Measurements from ENCODE around the gene DLGAP1.

Gene DLGAP1

DNA sequence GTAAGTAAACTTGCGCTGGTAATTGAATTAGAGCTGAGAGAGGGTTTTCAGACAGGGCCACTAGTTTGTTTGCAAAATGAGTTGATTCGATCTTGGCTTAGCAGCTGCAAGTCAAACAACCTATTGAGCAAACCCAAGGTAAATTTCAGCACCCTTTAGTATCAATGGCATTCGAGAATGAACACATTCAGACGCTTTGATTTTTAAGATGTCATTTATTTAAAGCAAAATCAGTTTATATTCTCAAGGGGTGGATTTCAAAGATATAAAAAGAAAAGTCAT lies 960.9 kb downstream of the DLGAP1 start:
- no peak overlapping the region for H3K4me3 ChIP-seq (ENCODE audit: low read depth, low read length)
- no peak for DNase-seq (ENCODE audit: low read depth)
- TF ChIP-seq POLR2A (IDR thresholded peaks at IDR 0.05; ENCODE audit: extremely low read depth, insufficient read length) = no peak
- no peak for TF ChIP-seq MYC (IDR thresholded peaks at IDR 0.05; ENCODE audit: low read depth, low read length)
- TF ChIP-seq MAX (IDR thresholded peaks at IDR 0.05; ENCODE audit: low read depth, low read length) = no peak
- no peak for TF ChIP-seq CTCF (IDR thresholded peaks at IDR 0.05; ENCODE audit: low read depth, low read length)

GRCh38 chr18:3493501-3494244 lies 961.4 kb downstream of the DLGAP1 start:
- peak overlapping the region; percentile 58 for H3K4me3 ChIP-seq (ENCODE audit: low read depth, low read length)
- DNase-seq (ENCODE audit: low read depth) = peak; percentile 45
- peak; percentile 39 for TF ChIP-seq POLR2A (IDR thresholded peaks at IDR 0.05; ENCODE audit: extremely low read depth, insufficient read length)
- TF ChIP-seq CTCF (IDR thresholded peaks at IDR 0.05; ENCODE audit: low read depth, low read length) = no peak

DNA sequence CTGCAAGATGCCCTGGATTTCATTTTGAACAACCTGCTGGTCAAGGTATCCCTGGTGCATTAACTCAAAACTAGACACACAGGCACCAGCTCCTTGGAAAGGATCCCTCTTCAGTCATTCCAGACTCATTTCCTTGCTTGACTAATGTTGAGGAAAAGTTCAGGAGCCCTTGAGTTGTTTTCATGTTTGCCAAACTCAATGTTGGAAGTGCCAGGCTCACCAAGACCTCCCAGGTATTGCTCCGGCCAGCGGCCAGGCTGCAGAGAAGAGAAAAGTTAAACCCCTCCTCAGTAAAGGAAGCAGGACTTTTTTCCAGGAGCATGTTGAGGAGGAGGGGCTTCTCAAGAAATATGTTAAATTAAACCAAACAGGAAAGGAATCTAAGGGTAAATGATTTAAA lies 962.4 kb downstream of the DLGAP1 start:
- H3K4me3 ChIP-seq (ENCODE audit: low read depth, low read length) = no peak overlapping the region
- no peak for DNase-seq (ENCODE audit: low read depth)
- no peak for TF ChIP-seq CTCF (IDR thresholded peaks at IDR 0.05; ENCODE audit: low read depth, low read length)
- TF ChIP-seq MAX (IDR thresholded peaks at IDR 0.05; ENCODE audit: low read depth, low read length) = no peak
- TF ChIP-seq POLR2A (IDR thresholded peaks at IDR 0.05; ENCODE audit: extremely low read depth, insufficient read length) = no peak
- no peak for TF ChIP-seq MYC (IDR thresholded peaks at IDR 0.05; ENCODE audit: low read depth, low read length)

GRCh38 chr18:3491981-3492555 lies 963.0 kb downstream of the DLGAP1 start:
- no peak overlapping the region for H3K4me3 ChIP-seq (ENCODE audit: low read depth, low read length)
- TF ChIP-seq CTCF (IDR thresholded peaks at IDR 0.05; ENCODE audit: low read depth, low read length) (no peak), POLR2A (IDR thresholded peaks at IDR 0.05; ENCODE audit: extremely low read depth, insufficient read length) (no peak)
- DNase-seq (ENCODE audit: low read depth) = no peak

DNA sequence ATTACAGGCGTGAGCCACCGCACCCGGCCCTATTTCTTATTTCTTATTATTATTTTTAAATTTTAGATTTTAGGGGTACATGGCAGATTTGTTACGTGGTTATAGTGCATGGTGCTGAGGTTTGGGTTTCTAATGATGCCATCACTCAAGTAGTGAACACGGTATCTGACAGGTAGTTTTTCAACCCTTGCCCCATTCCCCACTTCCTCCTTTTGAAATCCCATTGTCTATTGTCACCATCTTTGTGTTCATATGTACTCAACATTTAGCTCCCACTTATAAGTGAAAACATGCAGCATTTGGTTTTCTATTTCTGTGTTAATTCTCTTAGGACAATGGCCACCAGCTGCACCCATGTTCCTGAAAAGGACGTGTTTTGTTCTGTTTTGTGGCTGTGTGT lies 965.6 kb downstream of the DLGAP1 start:
- no peak for TF ChIP-seq MAX (IDR thresholded peaks at IDR 0.05; ENCODE audit: low read depth, low read length)
- no peak for TF ChIP-seq MYC (IDR thresholded peaks at IDR 0.05; ENCODE audit: low read depth, low read length)
- no peak for TF ChIP-seq CTCF (IDR thresholded peaks at IDR 0.05; ENCODE audit: low read depth, low read length)
- TF ChIP-seq POLR2A (IDR thresholded peaks at IDR 0.05; ENCODE audit: extremely low read depth, insufficient read length) = no peak
- no peak for DNase-seq (ENCODE audit: low read depth)
- no peak overlapping the region for H3K4me3 ChIP-seq (ENCODE audit: low read depth, low read length)

GRCh38 chr18:3486512-3486911 lies 968.6 kb downstream of the DLGAP1 start:
- H3K4me3 ChIP-seq (ENCODE audit: low read depth, low read length) = no peak overlapping the region
- TF ChIP-seq MAX (IDR thresholded peaks at IDR 0.05; ENCODE audit: low read depth, low read length) = no peak
- TF ChIP-seq MYC (IDR thresholded peaks at IDR 0.05; ENCODE audit: low read depth, low read length) = no peak
- TF ChIP-seq POLR2A (IDR thresholded peaks at IDR 0.05; ENCODE audit: extremely low read depth, insufficient read length) = no peak
- DNase-seq (ENCODE audit: low read depth) = no peak

Measured in NB4 (cell line).